NCI-H1417 treated with DMSO at 0.1 percent for 48 hours (cell line): ENCODE data around the gene MYO16.
"Not testable (repeated sequence)": the region's sequence is repeated elsewhere in the genome, so short reads cannot be mapped to it uniquely, and the experiment has no call there.

Experiments used
- DNase-seq: peaks from one replicate; lab custom pipeline; 2025; lab: John Stamatoyannopoulos, UW

MYO16 gene

GRCh38 chr13:109200556-109200955 lies 571.1 kb downstream of the MYO16 start:
- no peak for DNase-seq

- DNase-seq, result no peak
Measured at GRCh38 chr13:109203587-109203986, 574.2 kb downstream of the MYO16 start.

GRCh38 chr13:109204252-109204651 lies 574.8 kb downstream of the MYO16 start:
- no peak for DNase-seq

GRCh38 chr13:109204657-109205056 lies 575.2 kb downstream of the MYO16 start:
- DNase-seq, result no peak

- no peak for DNase-seq
Measured at GRCh38 chr13:109205315-109205714, 575.9 kb downstream of the MYO16 start.

GRCh38 chr13:109206616-109207015 lies 577.2 kb downstream of the MYO16 start:
- no peak for DNase-seq

GRCh38 chr13:109207622-109208021 lies 578.2 kb downstream of the MYO16 start:
- DNase-seq, result no peak

- no peak for DNase-seq
Measured at GRCh38 chr13:109208522-109208921, 579.1 kb downstream of the MYO16 start.

GRCh38 chr13:109209526-109209925 lies 580.1 kb downstream of the MYO16 start:
- peak; percentile 73 for DNase-seq

- no peak for DNase-seq
Measured at GRCh38 chr13:109211616-109212015, 582.2 kb downstream of the MYO16 start.

GRCh38 chr13:109212650-109213049 lies 583.2 kb downstream of the MYO16 start:
- DNase-seq, result no peak

GRCh38 chr13:109213714-109214113 lies 584.3 kb downstream of the MYO16 start:
- no peak for DNase-seq

GRCh38 chr13:109214393-109214792 lies 585.0 kb downstream of the MYO16 start:
- no peak for DNase-seq

- DNase-seq, result no peak
Measured at GRCh38 chr13:109215377-109215776, 586.0 kb downstream of the MYO16 start.

GRCh38 chr13:109217510-109217909 lies 588.1 kb downstream of the MYO16 start:
- DNase-seq, result not testable (repeated sequence)

GRCh38 chr13:109220631-109221030 lies 591.2 kb downstream of the MYO16 start:
- DNase-seq, result no peak

GRCh38 chr13:109224033-109224432 lies 594.6 kb downstream of the MYO16 start:
- no peak for DNase-seq

- DNase-seq, result no peak
Measured at GRCh38 chr13:109226631-109227030, 597.2 kb downstream of the MYO16 start.

GRCh38 chr13:109227344-109227940 lies 598.0 kb downstream of the MYO16 start:
- no peak for DNase-seq

- no peak for DNase-seq
Measured at GRCh38 chr13:109228211-109228610, 598.8 kb downstream of the MYO16 start.

GRCh38 chr13:109231888-109232287 lies 602.5 kb downstream of the MYO16 start:
- no peak for DNase-seq

- DNase-seq, result no peak
Measured at GRCh38 chr13:109233293-109233692, 603.9 kb downstream of the MYO16 start.

- DNase-seq, result no peak
Measured at GRCh38 chr13:109235901-109236300, 606.5 kb downstream of the MYO16 start.

- DNase-seq, result no peak
Measured at GRCh38 chr13:109241160-109241559, 611.7 kb downstream of the MYO16 start.
